ENCODE results near the gene TLE6. TPM values are rescaled to one million over a fixed set of nuclear protein-coding genes. Genes with fewer than 3 reads are reported as not detected.

Gene TLE6
- total and polyA plus RNA-seq, 2 donors = 1.4 to 2.4 TPM

Other genes with a start within 250 kb of the TLE6 start
- 14.3 TPM for gene SLC39A3, start 237.5 kb upstream of the TLE6 start, total RNA-seq
- 44.0 TPM for gene SLC39A3, start 237.5 kb upstream of the TLE6 start, polyA plus RNA-seq
- gene SGTA, start 194.3 kb upstream of the TLE6 start, total RNA-seq = 17.6 TPM
- 65.5 TPM for gene SGTA, start 194.3 kb upstream of the TLE6 start, polyA plus RNA-seq
- gene THOP1, start 192.1 kb upstream of the TLE6 start, total RNA-seq = 29.2 TPM
- gene THOP1, start 192.1 kb upstream of the TLE6 start, polyA plus RNA-seq = 50.4 TPM
- 6.0 TPM for gene ZNF554, start 157.7 kb upstream of the TLE6 start, total RNA-seq
- 2.5 TPM for gene ZNF554, start 157.7 kb upstream of the TLE6 start, polyA plus RNA-seq
- gene ZNF555, start 136.1 kb upstream of the TLE6 start, total RNA-seq = 14.8 TPM
- 4.4 TPM for gene ZNF555, start 136.1 kb upstream of the TLE6 start, polyA plus RNA-seq
- gene ZNF556, start 110.2 kb upstream of the TLE6 start, total RNA-seq = 1.3 TPM
- gene ZNF556, start 110.2 kb upstream of the TLE6 start, polyA plus RNA-seq = 0.08 TPM
- 5.1 TPM for gene ZNF57, start 76.6 kb upstream of the TLE6 start, total RNA-seq
- gene ZNF57, start 76.6 kb upstream of the TLE6 start, polyA plus RNA-seq = 4.4 TPM
- gene ZNF77, start 32.6 kb upstream of the TLE6 start, total RNA-seq = 6.8 TPM
- gene ZNF77, start 32.6 kb upstream of the TLE6 start, polyA plus RNA-seq = 4.3 TPM
- gene TLE2, start 51.7 kb downstream of the TLE6 start, total RNA-seq = 14.1 TPM
- gene TLE2, start 51.7 kb downstream of the TLE6 start, polyA plus RNA-seq = 69.9 TPM
- 65.0 TPM for gene TLE5, start 84.9 kb downstream of the TLE6 start, total RNA-seq
- 725 TPM for gene TLE5, start 84.9 kb downstream of the TLE6 start, polyA plus RNA-seq
- 32.1 TPM for gene GNA11, start 116.8 kb downstream of the TLE6 start, total RNA-seq
- gene GNA11, start 116.8 kb downstream of the TLE6 start, polyA plus RNA-seq = 64.7 TPM
- 6.2 TPM for gene GNA15, start 158.5 kb downstream of the TLE6 start, total RNA-seq
- gene GNA15, start 158.5 kb downstream of the TLE6 start, polyA plus RNA-seq = 9.6 TPM
- gene S1PR4, start 201.2 kb downstream of the TLE6 start, total RNA-seq = 0.74 TPM
- gene S1PR4, start 201.2 kb downstream of the TLE6 start, polyA plus RNA-seq = 3.4 TPM
- 10.5 TPM for gene NCLN, start 208.4 kb downstream of the TLE6 start, total RNA-seq
- gene NCLN, start 208.4 kb downstream of the TLE6 start, polyA plus RNA-seq = 30.5 TPM
- 0.48 TPM for gene CELF5, start 247.1 kb downstream of the TLE6 start, total RNA-seq
- gene CELF5, start 247.1 kb downstream of the TLE6 start, polyA plus RNA-seq = 0.14 TPM

Data from urinary bladder (tissue), 2 donors.